ENCODE measurements around the gene CHST2.
"Not testable (repeated sequence)": the region's sequence is repeated elsewhere in the genome, so short reads cannot be mapped to it uniquely, and the experiment has no call there.

Gene CHST2, protein sequence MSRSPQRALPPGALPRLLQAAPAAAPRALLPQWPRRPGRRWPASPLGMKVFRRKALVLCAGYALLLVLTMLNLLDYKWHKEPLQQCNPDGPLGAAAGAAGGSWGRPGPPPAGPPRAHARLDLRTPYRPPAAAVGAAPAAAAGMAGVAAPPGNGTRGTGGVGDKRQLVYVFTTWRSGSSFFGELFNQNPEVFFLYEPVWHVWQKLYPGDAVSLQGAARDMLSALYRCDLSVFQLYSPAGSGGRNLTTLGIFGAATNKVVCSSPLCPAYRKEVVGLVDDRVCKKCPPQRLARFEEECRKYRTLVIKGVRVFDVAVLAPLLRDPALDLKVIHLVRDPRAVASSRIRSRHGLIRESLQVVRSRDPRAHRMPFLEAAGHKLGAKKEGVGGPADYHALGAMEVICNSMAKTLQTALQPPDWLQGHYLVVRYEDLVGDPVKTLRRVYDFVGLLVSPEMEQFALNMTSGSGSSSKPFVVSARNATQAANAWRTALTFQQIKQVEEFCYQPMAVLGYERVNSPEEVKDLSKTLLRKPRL

DNA sequence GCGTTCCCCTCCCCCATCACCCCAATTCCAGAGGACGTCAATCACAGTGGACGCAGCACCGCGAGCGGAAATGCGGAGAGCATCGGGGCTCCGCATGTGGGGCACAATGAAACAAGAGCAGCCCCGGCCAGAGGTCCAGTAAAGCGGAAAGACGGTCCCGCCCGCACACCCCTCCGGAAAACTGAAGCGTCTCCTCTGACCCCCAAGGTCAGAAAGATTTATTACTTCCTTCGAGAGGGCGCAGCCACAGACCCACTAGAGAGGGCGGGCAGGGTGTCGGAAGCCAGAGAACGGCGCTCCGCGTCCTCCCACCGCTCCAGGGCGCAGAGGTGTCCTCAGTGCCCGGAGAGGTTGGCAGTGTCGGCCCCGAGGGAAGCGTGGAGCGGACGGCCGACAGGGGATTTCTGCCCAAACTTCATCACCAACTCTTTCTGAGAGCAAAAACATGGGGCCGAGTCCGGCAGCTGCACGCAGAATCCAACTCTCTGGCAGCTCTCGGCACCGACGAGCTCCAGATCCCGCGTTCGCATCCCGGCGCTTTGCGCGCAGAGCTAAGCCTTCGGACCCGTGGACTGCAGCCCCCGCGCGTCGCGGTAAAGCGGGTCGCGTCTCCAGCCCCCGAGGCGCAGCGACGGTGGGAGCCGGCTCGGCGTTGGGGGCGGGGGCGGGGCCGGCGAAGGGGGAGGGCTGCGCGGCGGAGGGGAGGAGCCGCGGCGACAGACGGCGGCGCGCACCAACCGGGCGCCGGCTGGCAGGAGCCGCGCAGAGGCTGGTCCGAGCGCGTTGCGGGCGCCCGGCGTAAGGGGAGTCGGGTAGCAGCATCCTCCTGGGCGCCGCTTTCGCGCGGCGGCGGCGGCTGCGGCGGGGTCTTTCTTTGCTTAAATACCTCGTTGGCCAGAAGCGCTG, at the start of gene CHST2:
TSS of gene CHST2 (plus strand) at position 763 of the 906 bp plus-strand sequence. CDS start 1,046 bp downstream, outside the sequence.
- peak; percentile 94 for DNase-seq (ENCODE audit: extremely low spot score)
- TF ChIP-seq, protein P1, sequence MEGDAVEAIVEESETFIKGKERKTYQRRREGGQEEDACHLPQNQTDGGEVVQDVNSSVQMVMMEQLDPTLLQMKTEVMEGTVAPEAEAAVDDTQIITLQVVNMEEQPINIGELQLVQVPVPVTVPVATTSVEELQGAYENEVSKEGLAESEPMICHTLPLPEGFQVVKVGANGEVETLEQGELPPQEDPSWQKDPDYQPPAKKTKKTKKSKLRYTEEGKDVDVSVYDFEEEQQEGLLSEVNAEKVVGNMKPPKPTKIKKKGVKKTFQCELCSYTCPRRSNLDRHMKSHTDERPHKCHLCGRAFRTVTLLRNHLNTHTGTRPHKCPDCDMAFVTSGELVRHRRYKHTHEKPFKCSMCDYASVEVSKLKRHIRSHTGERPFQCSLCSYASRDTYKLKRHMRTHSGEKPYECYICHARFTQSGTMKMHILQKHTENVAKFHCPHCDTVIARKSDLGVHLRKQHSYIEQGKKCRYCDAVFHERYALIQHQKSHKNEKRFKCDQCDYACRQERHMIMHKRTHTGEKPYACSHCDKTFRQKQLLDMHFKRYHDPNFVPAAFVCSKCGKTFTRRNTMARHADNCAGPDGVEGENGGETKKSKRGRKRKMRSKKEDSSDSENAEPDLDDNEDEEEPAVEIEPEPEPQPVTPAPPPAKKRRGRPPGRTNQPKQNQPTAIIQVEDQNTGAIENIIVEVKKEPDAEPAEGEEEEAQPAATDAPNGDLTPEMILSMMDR (IDR thresholded peaks at IDR 0.05; ENCODE audit: control extremely low read depth, extremely low read depth, low read depth, missing control alignments), result no peak
- POLR2A ChIA-PET, result no interaction called here
- CTCF ChIA-PET, result interaction anchor here (1.5 to 1.8 kb wide), 2 partner anchors 51 to 555 kb away, joined by 3 to 5 read pairs; no protein-coding TSS in a partner anchor

DNA sequence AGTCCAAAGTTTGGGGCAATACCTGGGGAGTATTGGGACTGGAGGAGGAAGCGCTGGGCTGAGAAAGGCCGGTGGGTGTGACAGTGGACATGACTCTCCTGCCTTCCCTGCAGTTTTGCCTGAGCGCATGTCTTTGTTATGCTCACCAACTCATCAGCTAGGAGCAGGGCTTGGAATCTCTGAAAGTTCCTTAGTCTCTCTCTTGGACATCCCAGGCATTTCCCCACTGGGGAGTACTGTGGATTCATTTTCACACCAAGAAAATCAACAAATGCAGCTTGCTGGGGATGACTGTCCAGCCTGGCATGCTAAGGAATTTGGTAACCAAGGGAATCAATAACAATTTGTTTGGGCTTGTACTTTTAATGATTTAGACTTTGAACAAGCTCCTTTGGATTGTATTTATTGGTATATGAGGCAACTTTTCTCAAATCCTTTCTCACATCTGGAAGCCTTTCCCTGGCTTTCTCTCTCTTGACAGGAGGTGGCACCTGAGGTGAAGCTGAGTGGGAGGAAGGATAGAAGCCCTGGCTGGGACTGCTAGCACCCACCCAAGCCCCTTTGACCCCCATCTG, 48.5 kb upstream of the CHST2 start:
- TF ChIP-seq, protein P1 (IDR thresholded peaks at IDR 0.05; ENCODE audit: control extremely low read depth, extremely low read depth, low read depth, missing control alignments), result no peak
- CTCF ChIA-PET, result interaction anchor here (1.7 to 2.0 kb wide), 2 partner anchors 12 to 18 kb away, joined by 4 to 5 read pairs; no protein-coding TSS in a partner anchor
- DNase-seq (ENCODE audit: extremely low spot score), result no peak
- POLR2A ChIA-PET, result no interaction called here

DNA sequence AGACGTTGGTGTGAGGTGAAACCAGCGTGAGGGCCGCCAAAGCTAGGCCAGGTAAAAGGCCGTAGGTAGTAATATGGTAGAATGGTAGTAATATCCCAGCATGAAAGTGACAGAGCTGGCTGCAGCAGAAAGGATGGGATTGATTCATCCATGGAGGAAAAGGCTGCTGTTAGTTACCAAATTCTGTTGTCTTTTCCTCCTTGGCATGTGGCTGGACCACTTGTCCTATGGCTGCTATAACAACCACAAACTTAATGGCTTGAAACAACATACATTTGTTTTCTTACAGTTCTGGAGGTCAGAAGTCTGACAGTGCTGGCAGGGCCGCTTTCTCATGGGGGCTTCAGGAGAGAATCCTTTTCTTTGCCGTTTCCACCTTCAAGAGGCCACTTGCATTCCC, 47.8 kb upstream of the CHST2 start:
- ChIA-PET CTCF (interaction anchor here (1.7 to 2.0 kb wide), 2 partner anchors 11 to 18 kb away, joined by 4 to 5 read pairs; no protein-coding TSS in a partner anchor), POLR2A (no interaction called here)
- TF ChIP-seq, protein P1 (IDR thresholded peaks at IDR 0.05; ENCODE audit: control extremely low read depth, extremely low read depth, low read depth, missing control alignments), result no peak
- DNase-seq (ENCODE audit: extremely low spot score), result no peak

DNA sequence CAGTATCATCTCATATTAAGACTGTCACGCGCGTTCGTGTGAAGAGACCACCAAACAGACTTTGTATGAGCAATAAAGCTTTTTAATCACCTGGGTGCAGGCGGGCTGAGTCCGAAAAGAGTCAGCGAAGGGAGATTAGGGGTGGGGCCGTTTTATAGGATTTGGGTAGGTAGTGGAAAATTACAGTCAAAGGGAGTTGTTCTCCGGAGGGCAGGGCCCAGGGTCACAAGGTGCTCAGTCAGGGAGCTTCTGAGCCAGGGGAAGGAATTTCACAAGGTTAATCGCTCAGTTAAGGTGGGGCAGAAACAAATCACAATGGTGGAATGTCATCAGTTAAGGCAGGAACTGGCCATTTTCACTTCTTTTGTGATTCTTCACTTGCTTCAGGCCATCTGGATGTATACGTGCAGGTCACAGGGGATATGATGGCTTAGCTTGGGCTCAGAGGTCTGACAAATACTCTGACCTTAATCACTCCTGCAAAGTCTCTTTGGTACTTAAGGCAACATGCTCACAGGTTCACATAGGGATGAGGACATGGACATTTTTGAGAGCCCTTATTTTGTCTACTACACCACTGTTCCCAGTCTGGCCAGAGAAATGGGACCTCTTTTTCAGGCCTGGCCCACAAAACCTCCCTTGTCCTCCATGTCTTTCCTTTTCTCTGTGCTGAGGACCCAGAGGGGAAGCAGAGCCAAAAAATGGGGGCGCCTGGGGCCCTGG, 47.1 kb upstream of the CHST2 start:
- POLR2A ChIA-PET, result not testable (repeated sequence)

DNA sequence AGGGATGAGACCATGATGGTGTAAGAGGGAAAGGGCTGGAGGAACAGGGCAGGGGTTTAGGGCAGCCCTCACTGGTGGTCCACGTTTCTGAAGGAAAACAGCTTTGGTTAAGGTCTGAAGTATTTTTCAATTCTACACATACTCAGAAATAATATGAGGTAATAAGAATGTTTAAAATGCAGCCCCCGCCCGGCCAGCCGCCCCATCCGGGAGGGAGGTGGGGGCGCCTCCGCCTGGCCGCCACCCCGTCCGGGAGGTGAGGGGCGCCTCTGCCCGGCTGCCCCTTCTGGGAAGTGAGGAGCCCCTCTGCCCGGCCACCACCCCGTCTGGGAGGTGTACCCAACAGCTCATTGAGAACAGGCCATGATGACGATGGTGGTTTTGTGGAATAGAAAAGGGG, 46.0 kb upstream of the CHST2 start:
- CTCF ChIA-PET; DNase-seq (ENCODE audit: extremely low spot score); POLR2A ChIA-PET: not testable (repeated sequence)

More for the DNA sequence above, 47.1 kb upstream of the CHST2 start:
- DNase-seq (ENCODE audit: extremely low spot score), result not testable (repeated sequence)
- CTCF ChIA-PET, result interaction anchor here (2.0 kb wide), 1 partner anchor 19 kb away, joined by 5 read pairs; no protein-coding TSS in a partner anchor

DNA sequence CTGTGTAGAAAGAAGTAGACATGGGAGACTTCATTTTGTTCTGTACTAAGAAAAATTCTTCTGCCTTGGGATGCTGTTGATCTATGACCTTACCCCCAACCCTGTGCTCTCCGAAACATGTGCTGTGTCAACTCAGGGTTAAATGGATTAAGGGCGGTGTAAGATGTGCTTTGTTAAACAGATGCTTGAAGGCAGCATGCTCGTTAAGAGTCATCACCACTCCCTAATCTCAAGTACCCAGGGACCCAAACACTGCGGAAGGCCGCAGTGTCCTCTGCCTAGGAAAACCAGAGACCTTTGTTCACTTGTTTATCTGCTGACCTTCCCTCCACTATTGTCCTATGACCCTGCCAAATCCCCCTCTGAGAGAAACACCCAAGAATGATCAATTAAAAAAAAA, 45.6 kb upstream of the CHST2 start:
- DNase-seq (ENCODE audit: extremely low spot score); CTCF ChIA-PET; POLR2A ChIA-PET: not testable (repeated sequence)

DNA sequence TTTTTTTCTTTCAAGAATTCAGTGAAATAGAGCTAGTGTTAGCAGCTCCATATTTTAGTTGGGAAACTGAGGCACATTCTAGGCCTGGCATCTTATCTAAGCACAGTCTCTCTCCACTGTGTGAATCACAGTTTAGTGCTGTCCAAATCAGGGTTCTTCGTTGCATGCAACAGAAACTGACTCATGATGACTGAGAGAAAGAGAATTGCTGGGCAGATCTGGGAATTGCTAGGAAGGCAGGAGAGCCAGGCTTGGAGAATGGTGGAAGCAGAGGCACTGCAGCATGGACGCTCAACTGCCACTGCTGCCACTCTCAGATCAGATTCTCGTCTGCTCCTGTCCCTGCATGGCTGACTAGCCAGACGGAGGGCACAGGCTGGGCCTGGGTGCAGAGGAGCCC, 40.7 kb upstream of the CHST2 start:
- TF ChIP-seq, protein P1 (IDR thresholded peaks at IDR 0.05; ENCODE audit: control extremely low read depth, extremely low read depth, low read depth, missing control alignments), result no peak
- ChIA-PET POLR2A (no interaction called here), CTCF (interaction anchor here (1.7 kb wide), 1 partner anchor 10 kb away, joined by 4 read pairs; no protein-coding TSS in a partner anchor)
- DNase-seq (ENCODE audit: extremely low spot score), result no peak

Measured in GM10248 (cell line).